Stimulated activated CD4-positive, alpha-beta T cell treated with anti-CD3 and anti-CD28 coated beads, Interleukin-4, amount 100 ng/mL, for 1 hour (primary cell): ENCODE results near the gene KPNA6.
"Not testable (repeated sequence)": the region's sequence is repeated elsewhere in the genome, so short reads cannot be mapped to it uniquely, and the experiment has no call there.

Experiments
- DNase-seq: peaks from one replicate; pipeline ENCODE4 v3.0.0-alpha.2; 2020

The KPNA6 gene

DNA sequence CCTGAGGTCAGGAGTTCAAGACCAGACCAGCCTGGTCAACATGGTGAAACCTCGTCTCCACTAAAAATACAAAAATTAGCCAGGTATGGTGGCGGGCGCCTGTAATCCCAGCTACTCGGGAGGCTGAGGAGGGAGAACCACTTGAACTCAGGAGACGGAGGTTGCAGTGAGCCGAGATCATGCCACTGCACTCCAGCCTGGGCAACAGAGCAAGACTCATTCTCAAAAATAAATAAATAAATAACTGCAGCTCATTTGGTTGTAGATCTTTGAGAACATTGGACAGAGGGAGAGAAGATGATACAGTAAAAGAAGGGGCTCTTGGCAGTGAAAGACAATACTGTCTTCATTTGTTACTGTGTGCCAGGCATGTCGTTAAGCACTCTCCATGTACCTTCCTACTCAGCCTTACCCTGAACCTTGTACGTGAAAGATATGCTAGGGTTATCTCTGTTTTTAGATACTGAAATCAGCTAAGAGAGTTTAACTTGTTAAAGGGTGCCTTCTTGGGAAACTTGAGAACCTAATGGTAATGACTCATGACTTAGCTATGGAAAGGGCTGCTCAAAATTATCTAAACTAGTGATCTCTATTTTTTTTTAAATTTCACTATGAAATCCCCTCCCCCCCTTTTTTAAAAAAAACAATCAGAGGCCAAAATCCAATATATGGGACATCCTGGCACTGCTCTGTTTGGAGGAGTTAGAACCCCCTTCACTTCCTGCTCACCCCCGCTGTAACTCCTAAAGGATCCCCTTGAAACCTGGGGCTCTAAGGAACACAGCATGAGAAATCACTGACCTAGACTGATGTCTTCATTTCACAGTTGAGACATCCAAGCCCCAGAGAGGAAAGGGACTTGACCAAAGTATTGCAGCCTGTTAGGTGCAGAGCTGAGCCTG lies 6.8 kb upstream of the KPNA6 start:
- no peak for DNase-seq

GRCh38 chr1:32104127-32104526 lies 3.7 kb upstream of the KPNA6 start:
- DNase-seq, result no peak

- no peak for DNase-seq
These were observed 2.5 kb upstream of the KPNA6 start for GRCh38 chr1:32105338-32105737.

- no peak for DNase-seq
These were observed 1.1 kb upstream of the KPNA6 start for GRCh38 chr1:32106663-32107275.

DNA sequence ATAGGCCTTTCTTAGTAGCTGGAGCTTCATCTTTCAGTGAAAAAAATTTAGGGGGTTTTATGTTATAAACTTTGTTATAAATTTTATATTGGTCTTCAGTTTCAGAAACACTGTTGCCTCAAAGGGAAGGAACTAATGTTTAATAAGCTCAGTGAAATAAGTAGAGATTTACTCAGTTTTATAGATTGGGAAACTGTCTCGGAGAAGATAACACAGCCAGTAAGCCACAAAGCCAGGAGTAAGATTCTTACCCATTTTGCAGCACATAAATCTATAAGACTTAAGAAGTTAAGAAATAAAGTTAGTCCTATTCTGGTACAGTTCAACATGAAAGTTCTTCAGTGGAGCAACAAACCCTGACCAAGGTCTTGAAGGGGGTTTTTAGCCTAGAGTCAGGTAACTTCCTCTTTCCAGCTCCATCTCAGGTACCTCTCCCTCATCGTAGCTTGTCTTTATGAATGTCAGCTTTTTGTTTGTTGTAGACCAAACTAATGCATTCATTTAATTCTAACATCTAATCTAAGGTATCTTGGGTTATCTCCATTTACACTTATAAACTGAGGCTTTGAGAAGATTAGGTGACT lies 3.3 kb downstream of the KPNA6 start:
- DNase-seq, result no peak

DNA sequence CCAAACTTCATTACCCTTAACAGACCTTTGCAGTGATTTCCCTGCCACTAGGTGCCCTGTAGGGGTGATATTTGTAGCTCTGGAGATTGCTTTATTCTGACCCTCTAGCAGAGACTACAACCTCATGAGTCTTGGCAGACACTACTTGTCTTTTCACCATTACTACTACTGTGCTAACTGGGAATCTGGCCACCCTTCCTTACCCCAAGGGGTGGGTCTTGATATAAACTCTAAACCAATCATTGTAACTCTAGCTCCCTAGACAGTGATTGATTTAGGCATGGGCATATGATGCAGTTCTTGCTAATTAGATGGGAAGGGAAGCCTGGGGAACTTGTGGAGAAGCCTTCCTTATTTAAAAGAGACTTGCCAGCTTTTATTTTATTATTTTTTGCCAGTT lies 3.9 kb downstream of the KPNA6 start:
- DNase-seq, result no peak

DNA sequence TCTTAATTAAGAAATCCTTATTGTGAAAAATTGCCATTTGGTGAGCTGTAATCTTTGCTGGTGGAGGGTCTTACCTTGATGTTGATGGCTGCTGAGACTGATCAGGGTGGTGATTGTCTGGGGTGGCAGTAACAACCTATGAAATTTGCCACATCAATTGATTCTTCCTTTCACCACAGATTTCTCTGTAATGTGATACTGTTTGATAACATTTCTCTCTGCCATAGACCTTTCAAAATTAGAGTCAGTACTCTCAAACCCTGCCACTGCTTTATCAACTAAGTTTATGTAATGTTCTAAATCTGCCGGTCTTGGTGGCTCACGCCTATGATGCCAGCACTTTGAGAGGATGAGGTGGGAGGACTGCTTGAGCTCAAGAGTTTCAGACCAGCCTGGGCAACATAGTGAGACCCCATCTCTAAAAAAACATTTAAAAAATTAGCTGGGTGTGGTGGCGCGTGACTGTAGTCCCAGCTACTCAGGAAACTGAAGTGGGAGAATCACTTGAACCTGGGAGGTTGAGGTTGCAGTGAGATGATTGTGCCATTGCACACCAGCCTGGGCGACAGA lies 5.0 kb downstream of the KPNA6 start:
- no peak for DNase-seq

DNA sequence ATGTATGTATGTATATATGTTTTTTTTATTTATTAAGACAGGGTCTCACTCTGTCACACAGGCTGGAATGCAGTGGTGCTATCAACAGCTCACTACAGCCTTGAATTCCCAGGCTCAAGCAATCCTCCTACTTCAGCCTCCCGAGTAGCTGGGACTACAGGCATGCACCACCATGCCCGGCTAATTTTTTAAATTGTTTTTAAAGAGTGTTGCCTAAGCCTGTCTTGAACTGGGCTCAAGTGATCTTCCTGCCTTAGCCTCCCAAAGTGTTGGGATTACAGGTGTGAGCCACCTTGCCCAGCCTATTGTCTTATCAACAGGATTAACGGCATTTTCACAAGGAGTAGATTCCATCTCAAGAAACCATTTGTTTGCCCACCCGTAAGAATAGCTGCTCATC lies 5.6 kb downstream of the KPNA6 start:
- DNase-seq, result not testable (repeated sequence)

DNA sequence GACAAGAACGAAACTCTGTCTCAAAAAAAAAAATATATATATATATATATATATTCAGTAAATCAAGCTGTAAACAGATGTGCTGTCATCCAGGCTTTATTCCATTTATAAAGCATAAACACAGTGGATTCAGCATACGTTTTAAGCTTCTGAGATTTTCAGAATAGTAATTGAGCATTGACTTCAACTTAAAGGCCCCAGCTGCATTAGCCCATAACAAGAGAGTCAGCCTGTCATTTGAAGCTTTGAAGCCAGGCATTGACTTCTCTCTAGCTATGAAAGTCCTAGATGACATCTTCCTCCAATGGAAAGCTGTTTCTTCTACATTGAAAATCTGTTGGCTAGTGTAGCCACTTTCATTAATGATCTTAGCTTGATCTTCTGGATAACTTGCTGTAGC lies 6.6 kb downstream of the KPNA6 start:
- no peak for DNase-seq

- DNase-seq, result no peak
These were observed 7.6 kb downstream of the KPNA6 start for GRCh38 chr1:32115496-32115895.

DNA sequence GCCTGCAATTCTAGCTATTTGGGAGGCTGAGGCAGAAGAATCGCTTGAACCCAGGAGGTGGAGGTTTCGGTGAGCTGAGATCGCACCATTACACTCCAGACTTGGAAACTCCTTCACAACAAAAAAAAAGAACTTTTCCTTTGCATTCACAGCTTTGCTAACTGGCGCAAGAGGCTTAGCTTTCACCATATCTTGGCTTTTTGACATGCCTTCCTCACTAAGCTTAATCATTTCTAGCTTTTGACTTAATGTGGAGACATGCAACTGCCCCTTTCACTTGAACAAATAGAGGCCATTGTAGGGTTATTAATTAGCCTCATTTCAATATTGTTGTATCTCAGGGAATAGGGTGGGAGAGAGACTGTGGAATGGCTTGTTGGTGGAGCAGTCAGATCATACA lies 8.7 kb downstream of the KPNA6 start:
- DNase-seq, result no peak

DNA sequence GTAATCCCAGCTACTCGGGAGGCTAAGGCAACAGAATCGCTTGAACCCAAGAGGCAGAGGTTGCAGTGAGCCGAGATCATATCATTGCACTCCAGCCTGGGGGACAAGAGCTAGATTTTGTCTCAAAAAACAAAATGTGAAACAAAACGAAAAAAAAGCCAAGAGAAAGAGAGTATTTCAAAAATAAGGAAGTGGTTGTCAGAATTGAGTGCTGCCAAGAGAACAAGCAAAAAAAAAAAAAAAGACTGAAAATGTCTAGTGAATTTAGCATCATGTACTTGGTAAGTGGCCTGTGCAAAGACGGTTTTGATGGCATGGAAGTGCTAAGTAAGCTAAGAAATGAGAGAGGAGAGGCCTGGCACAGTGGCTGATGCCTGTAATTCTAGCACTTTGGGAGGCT lies 14.3 kb downstream of the KPNA6 start:
- DNase-seq, result no peak

DNA sequence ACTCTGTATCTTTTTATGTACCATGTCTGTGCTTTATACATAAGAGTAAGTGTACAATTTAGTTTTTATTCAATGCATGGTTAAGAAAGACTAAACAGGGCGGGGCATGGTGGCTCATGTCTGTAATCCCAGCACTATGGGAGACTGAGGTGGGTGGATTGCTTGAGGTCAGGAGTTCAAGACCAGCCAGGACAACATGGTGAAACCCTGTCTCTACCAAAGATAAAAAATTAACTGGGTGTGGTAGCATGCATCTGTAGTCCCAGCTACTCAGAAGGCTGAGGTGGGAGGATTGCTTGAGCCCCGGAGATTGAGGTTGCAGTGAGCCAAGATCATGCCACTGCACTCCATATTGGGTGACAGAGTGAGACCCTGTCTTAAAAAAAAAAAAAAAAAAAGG lies 15.5 kb downstream of the KPNA6 start:
- not testable (repeated sequence) for DNase-seq

DNA sequence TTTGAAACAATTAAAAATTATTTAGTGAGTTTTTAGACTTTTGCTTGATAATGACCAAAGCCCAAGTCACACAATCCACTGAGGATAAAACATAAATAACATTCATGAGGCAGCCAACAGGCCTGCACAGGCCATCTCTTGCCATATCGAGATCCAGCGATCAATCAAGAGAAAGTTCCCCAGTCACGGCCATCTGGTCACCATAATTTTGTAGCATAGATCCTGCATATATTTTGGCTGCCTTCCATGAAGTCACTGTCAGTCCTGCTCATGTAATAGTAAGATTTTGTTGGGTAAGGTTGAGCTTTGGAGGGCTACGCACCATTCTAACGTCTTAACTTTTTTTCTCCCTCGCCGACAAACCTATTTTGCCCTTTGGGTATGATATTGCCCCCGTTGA lies 17.5 kb downstream of the KPNA6 start:
- DNase-seq, result no peak

GRCh38 chr1:32126770-32127169 lies 18.9 kb downstream of the KPNA6 start:
- no peak for DNase-seq

DNA sequence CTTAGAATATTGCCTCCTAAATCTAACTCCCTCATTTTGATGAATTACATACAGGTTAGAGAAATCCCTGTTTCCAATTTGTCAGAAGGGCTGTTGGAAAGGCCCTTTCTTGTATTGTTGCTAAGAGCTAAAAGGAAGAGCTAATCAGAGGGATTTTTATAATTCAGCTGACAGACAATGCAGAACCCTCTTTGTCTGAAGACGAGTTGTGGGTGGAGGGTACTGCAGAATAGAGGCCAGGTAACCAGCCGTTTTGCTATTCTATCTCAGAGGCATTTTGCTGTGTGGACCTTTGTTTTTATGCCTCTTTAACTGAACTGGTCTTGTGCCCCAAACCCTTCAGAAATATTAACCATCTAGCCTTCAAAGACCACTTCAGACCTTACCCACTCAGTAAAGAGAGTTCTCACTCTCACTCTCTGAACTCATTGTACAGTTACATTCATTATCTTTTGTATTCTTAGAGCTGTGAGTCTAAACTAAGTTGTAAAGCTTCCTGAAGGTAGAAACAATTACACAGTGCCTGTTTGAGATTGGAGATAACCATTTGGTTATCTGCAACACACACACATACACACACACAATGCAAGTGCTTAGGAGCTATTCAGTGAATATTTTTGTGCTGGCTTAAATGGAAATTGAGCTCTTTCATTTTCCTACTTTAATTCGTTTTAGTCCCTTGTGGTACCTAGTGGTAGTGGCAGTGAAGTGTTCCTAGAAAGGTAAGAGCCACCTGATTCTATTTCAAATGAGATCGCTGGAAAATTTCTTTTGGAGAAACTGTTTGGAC lies 19.7 kb downstream of the KPNA6 start:
- no peak for DNase-seq

DNA sequence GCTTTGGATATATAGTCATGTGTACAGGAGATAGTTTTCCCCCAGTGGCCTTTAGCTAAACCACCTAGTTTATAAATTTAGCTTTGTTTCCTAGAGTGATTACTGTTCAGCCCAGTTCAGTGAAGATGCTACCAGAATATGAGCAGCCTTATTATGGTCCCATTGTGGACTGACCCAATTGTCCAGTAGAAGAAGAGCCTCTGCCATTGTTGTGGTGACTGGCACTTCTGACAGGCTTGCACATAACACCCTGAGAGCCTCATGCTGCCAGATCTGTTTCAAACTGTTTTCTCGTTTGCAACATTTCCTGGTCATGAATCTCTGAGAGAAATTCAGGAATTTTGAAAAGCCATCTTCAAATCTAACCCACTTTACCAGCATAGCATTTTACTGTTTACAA lies 20.6 kb downstream of the KPNA6 start:
- no peak for DNase-seq

- DNase-seq, result no peak
These were observed 21.1 kb downstream of the KPNA6 start for GRCh38 chr1:32128964-32129363.

DNA sequence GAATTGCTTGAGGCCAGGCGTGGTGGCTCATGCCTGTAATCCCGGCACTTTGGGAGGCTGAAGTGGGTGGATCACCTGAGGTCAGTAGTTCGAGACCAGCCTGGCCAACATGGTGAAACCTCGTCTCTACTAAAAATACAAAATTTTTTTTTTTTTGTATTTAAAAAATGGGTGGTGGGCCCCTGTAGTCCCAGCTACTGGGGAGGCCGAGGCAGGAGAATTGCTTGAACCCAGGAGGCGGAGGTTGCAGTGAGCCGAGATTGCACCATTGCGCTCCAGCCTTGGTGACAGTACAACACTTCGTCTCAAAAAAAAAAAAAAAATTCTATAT lies 26.1 kb downstream of the KPNA6 start:
- not testable (repeated sequence) for DNase-seq

- no peak for DNase-seq
These were observed 29.3 kb downstream of the KPNA6 start for GRCh38 chr1:32137111-32137510.

DNA sequence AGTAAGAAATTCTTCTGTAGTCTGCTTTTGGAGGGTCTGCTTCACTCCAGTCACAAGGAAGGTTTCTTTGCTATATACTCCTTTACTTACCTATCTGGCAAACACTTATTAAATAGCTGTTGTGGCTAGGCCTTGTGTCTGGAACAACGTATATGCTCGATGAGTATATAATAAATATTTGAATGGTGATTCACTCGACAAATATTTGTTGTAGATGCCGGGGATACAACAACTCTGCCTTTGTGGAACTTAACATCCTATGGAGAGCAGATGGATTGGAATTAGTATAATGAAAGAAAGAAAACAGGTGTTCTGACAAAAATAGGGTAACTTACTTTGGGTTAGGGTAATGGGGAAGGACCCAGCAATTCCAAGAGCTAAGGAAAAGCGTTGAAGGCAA lies 31.1 kb downstream of the KPNA6 start:
- no peak for DNase-seq

- no peak for DNase-seq
These were observed 34.8 kb downstream of the KPNA6 start for GRCh38 chr1:32142446-32143301.
